ENCODE measurements around the gene HOXC6.
"Not testable (repeated sequence)": the region's sequence is repeated elsewhere in the genome, so short reads cannot be mapped to it uniquely, and the experiment has no call there.

HOXC6 gene

DNA sequence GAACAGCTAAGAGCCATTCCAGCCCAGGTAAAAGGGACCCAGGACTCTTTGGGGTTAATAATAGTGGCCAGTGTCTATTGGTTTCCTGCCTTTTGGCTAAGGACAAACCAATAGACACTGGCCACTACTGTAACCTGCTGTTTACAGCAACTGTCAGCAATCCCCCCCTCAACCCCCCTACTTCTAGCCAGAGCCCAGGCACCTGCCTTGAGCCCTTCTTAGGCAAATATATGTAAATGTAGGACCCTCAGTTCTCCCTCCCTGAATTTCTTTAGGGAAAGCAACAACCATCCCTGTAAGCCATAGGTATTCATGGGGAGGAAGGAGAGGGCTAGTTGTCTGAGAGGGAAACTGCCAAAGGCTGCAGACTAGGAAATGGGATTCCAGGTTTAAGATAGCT lies 47.7 kb downstream of the HOXC6 start:
- no peak overlapping the region for H3K4me3 ChIP-seq (replicated peaks; ENCODE audit: insufficient read depth, low read length)
- H3K27ac ChIP-seq (replicated peaks) = no peak overlapping the region
- DNase-seq (ENCODE audit: low read depth in 1 of 2, low spot score in 1 of 2) = no peak
- no peak for TF ChIP-seq POLR2AphosphoS5 (IDR thresholded peaks at IDR 0.05; ENCODE audit: low read depth)
- no peak for TF ChIP-seq SPI1 (IDR thresholded peaks at IDR 0.05; ENCODE audit: borderline replicate concordance, low read depth)
- TF ChIP-seq, protein P1, sequence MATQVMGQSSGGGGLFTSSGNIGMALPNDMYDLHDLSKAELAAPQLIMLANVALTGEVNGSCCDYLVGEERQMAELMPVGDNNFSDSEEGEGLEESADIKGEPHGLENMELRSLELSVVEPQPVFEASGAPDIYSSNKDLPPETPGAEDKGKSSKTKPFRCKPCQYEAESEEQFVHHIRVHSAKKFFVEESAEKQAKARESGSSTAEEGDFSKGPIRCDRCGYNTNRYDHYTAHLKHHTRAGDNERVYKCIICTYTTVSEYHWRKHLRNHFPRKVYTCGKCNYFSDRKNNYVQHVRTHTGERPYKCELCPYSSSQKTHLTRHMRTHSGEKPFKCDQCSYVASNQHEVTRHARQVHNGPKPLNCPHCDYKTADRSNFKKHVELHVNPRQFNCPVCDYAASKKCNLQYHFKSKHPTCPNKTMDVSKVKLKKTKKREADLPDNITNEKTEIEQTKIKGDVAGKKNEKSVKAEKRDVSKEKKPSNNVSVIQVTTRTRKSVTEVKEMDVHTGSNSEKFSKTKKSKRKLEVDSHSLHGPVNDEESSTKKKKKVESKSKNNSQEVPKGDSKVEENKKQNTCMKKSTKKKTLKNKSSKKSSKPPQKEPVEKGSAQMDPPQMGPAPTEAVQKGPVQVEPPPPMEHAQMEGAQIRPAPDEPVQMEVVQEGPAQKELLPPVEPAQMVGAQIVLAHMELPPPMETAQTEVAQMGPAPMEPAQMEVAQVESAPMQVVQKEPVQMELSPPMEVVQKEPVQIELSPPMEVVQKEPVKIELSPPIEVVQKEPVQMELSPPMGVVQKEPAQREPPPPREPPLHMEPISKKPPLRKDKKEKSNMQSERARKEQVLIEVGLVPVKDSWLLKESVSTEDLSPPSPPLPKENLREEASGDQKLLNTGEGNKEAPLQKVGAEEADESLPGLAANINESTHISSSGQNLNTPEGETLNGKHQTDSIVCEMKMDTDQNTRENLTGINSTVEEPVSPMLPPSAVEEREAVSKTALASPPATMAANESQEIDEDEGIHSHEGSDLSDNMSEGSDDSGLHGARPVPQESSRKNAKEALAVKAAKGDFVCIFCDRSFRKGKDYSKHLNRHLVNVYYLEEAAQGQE (IDR thresholded peaks at IDR 0.05; ENCODE audit: insufficient replicate concordance, low read depth) = no peak
- TF ChIP-seq, protein P2, sequence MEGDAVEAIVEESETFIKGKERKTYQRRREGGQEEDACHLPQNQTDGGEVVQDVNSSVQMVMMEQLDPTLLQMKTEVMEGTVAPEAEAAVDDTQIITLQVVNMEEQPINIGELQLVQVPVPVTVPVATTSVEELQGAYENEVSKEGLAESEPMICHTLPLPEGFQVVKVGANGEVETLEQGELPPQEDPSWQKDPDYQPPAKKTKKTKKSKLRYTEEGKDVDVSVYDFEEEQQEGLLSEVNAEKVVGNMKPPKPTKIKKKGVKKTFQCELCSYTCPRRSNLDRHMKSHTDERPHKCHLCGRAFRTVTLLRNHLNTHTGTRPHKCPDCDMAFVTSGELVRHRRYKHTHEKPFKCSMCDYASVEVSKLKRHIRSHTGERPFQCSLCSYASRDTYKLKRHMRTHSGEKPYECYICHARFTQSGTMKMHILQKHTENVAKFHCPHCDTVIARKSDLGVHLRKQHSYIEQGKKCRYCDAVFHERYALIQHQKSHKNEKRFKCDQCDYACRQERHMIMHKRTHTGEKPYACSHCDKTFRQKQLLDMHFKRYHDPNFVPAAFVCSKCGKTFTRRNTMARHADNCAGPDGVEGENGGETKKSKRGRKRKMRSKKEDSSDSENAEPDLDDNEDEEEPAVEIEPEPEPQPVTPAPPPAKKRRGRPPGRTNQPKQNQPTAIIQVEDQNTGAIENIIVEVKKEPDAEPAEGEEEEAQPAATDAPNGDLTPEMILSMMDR (IDR thresholded peaks at IDR 0.05; ENCODE audit: insufficient read depth, low read length) = no peak
- TF ChIP-seq GABPA (IDR thresholded peaks at IDR 0.05; ENCODE audit: low read depth) = no peak
- H3K27me3 ChIP-seq (ENCODE audit: insufficient read depth, poor library complexity, severe bottlenecking) = peaks cover 6% of the 10 kb centered on the region

DNA sequence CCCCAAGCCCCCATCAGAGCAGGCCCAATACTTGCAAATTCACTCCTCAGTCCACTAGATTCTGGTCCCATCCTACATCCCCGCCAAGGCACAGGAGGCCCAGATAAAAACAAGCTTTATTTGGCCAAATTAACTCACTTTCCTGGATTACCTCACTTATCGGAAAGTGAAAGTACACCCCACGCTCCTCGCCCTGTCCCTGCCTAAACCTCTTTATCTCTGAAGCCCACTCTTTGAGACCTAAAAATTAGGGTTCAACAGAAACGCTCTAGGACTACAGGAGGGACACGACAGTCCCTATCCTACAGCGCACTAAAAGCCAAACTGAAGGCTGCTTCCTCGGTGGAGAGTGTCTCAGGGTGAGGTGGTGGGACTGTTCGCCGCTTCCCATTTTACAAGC lies 49.6 kb downstream of the HOXC6 start:
- DNase-seq (ENCODE audit: low read depth in 1 of 2, low spot score in 1 of 2); H3K4me3 ChIP-seq (replicated peaks; ENCODE audit: insufficient read depth, low read length); H3K27me3 ChIP-seq (ENCODE audit: insufficient read depth, poor library complexity, severe bottlenecking); H3K27ac ChIP-seq (replicated peaks): not testable (repeated sequence)

DNA sequence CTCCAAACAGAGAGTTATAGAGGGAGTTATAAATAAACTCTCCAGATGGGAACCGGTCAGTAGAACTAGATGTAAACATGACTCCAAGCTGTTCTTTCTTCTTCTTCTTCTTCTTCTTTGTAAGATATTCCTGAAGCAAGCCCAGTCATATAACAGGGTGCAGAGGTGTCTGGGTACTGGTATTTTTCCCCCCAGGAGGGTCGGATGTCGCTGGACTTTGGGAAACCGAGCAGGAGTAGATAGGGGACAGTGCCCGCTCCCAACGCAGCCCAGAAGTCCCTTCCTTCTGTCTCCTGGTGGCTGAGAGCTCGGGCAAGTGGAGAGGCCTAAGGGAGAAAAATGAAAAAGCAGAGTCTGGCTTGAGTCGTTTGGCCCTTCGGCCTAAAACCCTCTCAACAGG lies 50.9 kb downstream of the HOXC6 start:
- DNase-seq (ENCODE audit: low read depth in 1 of 2, low spot score in 1 of 2); H3K27ac ChIP-seq (replicated peaks); H3K27me3 ChIP-seq (ENCODE audit: insufficient read depth, poor library complexity, severe bottlenecking); H3K4me3 ChIP-seq (replicated peaks; ENCODE audit: insufficient read depth, low read length): not testable (repeated sequence)

Small RNAs within 50 kb of the gene (microRNA-seq; reads per million reads assigned to microRNA genes)
- gene MIR196A2 (115 reads per million, percentile 71 among the genes with 10 or more reads in this experiment), gene MIR615 (73.0 reads per million, percentile 66 among the genes with 10 or more reads in this experiment)
